Endothelial cell of umbilical vein (primary cell): ENCODE measurements around the gene DBNDD2. TPM values are rescaled to one million over a fixed set of nuclear protein-coding genes. Genes with fewer than 3 reads are reported as not detected.

ENCODE experiments used
- BruUV-seq: library from RNA; stranded (reverse); fragments of 400-500 nt; replicated peaks from 2 replicates; lab custom pipeline; 2021; lab: Mats Ljungman, UMichigan
- CTCF ChIA-PET: fragments of 300-600, 350-600 bp; sonication (Branson Sonifier 250); formaldehyde crosslinking; loops from one replicate; lab custom pipeline; 2021; ENCODE audit warnings: antibody characterized with exemption, inconsistent platforms; lab: Charles Lee
- POLR2A ChIA-PET: fragments of 300-600, 350-600 bp; sonication (Branson Sonifier 250); formaldehyde crosslinking; loops from one replicate; lab custom pipeline; 2021; ENCODE audit warnings: antibody characterized with exemption, inconsistent platforms; lab: Charles Lee
- DNase-seq: peaks from one replicate; pipeline ENCODE4 v3.0.0-alpha.2; 2011; ENCODE audit warnings: low read depth, low spot score
- FAIRE-seq: peaks from 2 replicates; lab custom pipeline; 2011; peaks lifted over from hg19 to GRCh38; lab: Jason Lieb, UNC
- H2AFZ ChIP-seq: 2 replicates; pipeline ENCODE4 v1.6.0; 2012; ENCODE audit warnings: low read depth, low read length, control low read depth, inconsistent platforms
- H3K27ac ChIP-seq: 2 replicates; pipeline ENCODE4 v1.5.1; 2011; ENCODE audit warnings: low read depth, mild to moderate bottlenecking, control low read depth, low read length, moderate library complexity; ENCODE audit not compliant: insufficient read depth
- H3K27me3 ChIP-seq, 2 experiments: 2 replicates each; pipeline versions ENCODE4 v1.6.0 to v1.6.1; 2011; ENCODE audit warnings: low read length in 2 of 2, mixed read lengths in 1 of 2; ENCODE audit not compliant: control insufficient read depth in 2 of 2, insufficient read depth in 2 of 2
- H3K36me3 ChIP-seq, 2 experiments: 2 replicates in 1 of 2; 3 replicates in 1 of 2; pipeline ENCODE4 v1.5.1; 2011; ENCODE audit warnings: low read length in 2 of 2, mild to moderate bottlenecking in 1 of 2, moderate library complexity in 1 of 2; ENCODE audit not compliant: control insufficient read depth in 2 of 2, insufficient read depth in 2 of 2; ENCODE audit errors: extremely low read depth in 1 of 2
- H3K4me1 ChIP-seq: 3 replicates; pipeline ENCODE4 v1.5.1; 2011; ENCODE audit warnings: mild to moderate bottlenecking, low read length; ENCODE audit not compliant: control insufficient read depth, insufficient read depth; ENCODE audit errors: extremely low read depth
- H3K4me2 ChIP-seq: 2 replicates; pipeline ENCODE4 v1.6.1; 2011; ENCODE audit warnings: low read length, control low read depth, mixed read lengths; ENCODE audit not compliant: insufficient read depth
- H3K4me3 ChIP-seq, 3 experiments: fragments of 200-600 bp in 1 of 3; sonication (generic), shearing (Covaris generic) in 1 of 3; replicated peaks in 1 of 3; 2 replicates each; pipeline ENCODE4 v1.5.1; 2011 to 2016; ENCODE audit warnings: control low read depth in 3 of 3, low read length in 3 of 3, mild to moderate bottlenecking in 2 of 3, inconsistent platforms in 1 of 3, low read depth in 1 of 3, moderate library complexity in 1 of 3; ENCODE audit not compliant: insufficient read depth in 1 of 3
- H3K79me2 ChIP-seq: 2 replicates; pipeline ENCODE4 v1.6.0; 2012; ENCODE audit warnings: low read length, inconsistent platforms; ENCODE audit not compliant: control insufficient read depth, insufficient read depth
- H3K9ac ChIP-seq: replicated peaks from 2 replicates; pipeline ENCODE3; 2011; ENCODE audit warnings: low read length, control low read depth; ENCODE audit not compliant: insufficient read depth; ENCODE audit errors: extremely low read depth
- H3K9me1 ChIP-seq: replicated peaks from 3 replicates; pipeline ENCODE4 v1.6.0; 2011; ENCODE audit warnings: mild to moderate bottlenecking, low read length; ENCODE audit not compliant: control insufficient read depth, insufficient read depth; ENCODE audit errors: extremely low read depth
- H3K9me3 ChIP-seq: replicated peaks from 2 replicates; pipeline ENCODE4 v1.5.1; 2012; ENCODE audit warnings: low read length, inconsistent platforms; ENCODE audit not compliant: control insufficient read depth, insufficient read depth
- H4K20me1 ChIP-seq: replicated peaks from 2 replicates; pipeline ENCODE3; 2011; ENCODE audit warnings: mild to moderate bottlenecking, low read length; ENCODE audit not compliant: control insufficient read depth, insufficient read depth; ENCODE audit errors: extremely low read depth
- EZH2 ChIP-seq: IDR thresholded peaks from 2 replicates; pipeline ENCODE4 v1.6.1; 2012; ENCODE audit warnings: borderline replicate concordance, low read depth, mild to moderate bottlenecking, moderate library complexity, low read length, inconsistent platforms; ENCODE audit not compliant: severe bottlenecking
- FOS ChIP-seq: IDR thresholded peaks from 2 replicates; pipeline ENCODE4 v1.6.1; 2011; ENCODE audit warnings: mild to moderate bottlenecking, low read length, moderate library complexity, borderline replicate concordance; ENCODE audit not compliant: insufficient read depth
- GATA2 ChIP-seq: IDR thresholded peaks from 2 replicates; pipeline ENCODE4 v1.7.0; 2011; ENCODE audit warnings: low read depth, mild to moderate bottlenecking, moderate library complexity, mixed read lengths, low read length; ENCODE audit not compliant: insufficient read length, insufficient read depth
- JUN ChIP-seq: IDR thresholded peaks from 2 replicates; pipeline ENCODE4 v1.6.1; 2011; ENCODE audit warnings: borderline replicate concordance, low read depth; ENCODE audit not compliant: insufficient read length, insufficient read depth
- MAX ChIP-seq: IDR thresholded peaks from 2 replicates; pipeline ENCODE4 v1.6.1; 2011; ENCODE audit not compliant: insufficient read depth, insufficient read length
- MYC ChIP-seq: IDR thresholded peaks from one replicate; pipeline ENCODE4 v1.6.1; 2011; ENCODE audit warnings: mild to moderate bottlenecking, low read depth, low read length
- POLR2A ChIP-seq: IDR thresholded peaks from 2 replicates; pipeline ENCODE4 v1.6.1; 2012; ENCODE audit warnings: low read depth, mild to moderate bottlenecking, control low read depth, low read length
- POLR2AphosphoS5 ChIP-seq: IDR thresholded peaks from 2 replicates; pipeline ENCODE4 v1.6.1; 2012; ENCODE audit warnings: low read depth, mild to moderate bottlenecking, control low read depth, low read length, moderate library complexity; ENCODE audit not compliant: insufficient read depth
- dilution Hi-C: fragments of 300-500 bp; cut with MboI; formaldehyde crosslinking; loops from one replicate; pipeline ENCODE4 v1.15.0; 2019; ENCODE audit warnings: low sequenced_read_pairs; ENCODE audit not compliant: extremely low pct_ligation_motif_present
- intact Hi-C: fragments of 100-400 bp; cut with micrococcal nuclease; formaldehyde crosslinking; loops from one replicate; pipeline ENCODE4 v1.10.0; 2022
- polyA plus RNA-seq, 4 experiments: library from polyadenylated mRNA; depleted of rRNA in 3 of 4; stranded (reverse) in 3 of 4; unstranded in 1 of 4; fragments of >200 nt; gene quantifications; 2 replicates each; pipeline versions ENCODE4 v1.2.1 to v1.2.3, GENCODE V29; 2011 to 2012; ENCODE audit warnings: missing spikeins in 1 of 4
- total RNA-seq: library from RNA; stranded (reverse); gene quantifications from 2 replicates; pipeline ENCODE4 v1.2.3, GENCODE V29; 2021
- TF ChIP-seq, protein P1 (sequence below), 2 donors: IDR thresholded peaks; 1 replicate in 1 of 2; 2 replicates in 1 of 2; pipeline ENCODE4 v1.5.1; 2011; ENCODE audit warnings: low read length in 2 of 2, mild to moderate bottlenecking in 2 of 2, moderate library complexity in 2 of 2, control low read depth in 1 of 2, inconsistent platforms in 1 of 2, low read depth in 1 of 2; ENCODE audit not compliant: insufficient read depth in 1 of 2; ENCODE audit errors: extremely low read depth in 1 of 2

The DBNDD2 gene
- total and polyA plus RNA-seq, 2 donors (not counting 3 experiments of a cell fraction or from before 2014, with no cell fraction given): 15.6 to 27.9 TPM

GRCh38 chr20:45366192-45366591, 41.9 kb upstream of the DBNDD2 start:
- Histone ChIP-seq H2AFZ (no peak overlapping the region), H3K4me3 (no peak overlapping the region), H3K9me1 (no peaks in the 10 kb centered on the region), H4K20me1 (no peaks in the 10 kb centered on the region), H3K36me3 (peaks cover 0 to 11% of the 10 kb centered on the region in 2 experiments), H3K9ac (no peak overlapping the region), H3K27me3 (no peaks in the 10 kb centered on the region), H3K9me3 (no peaks in the 10 kb centered on the region), H3K79me2 (peaks cover 12% of the 10 kb centered on the region), H3K4me2 (no peak overlapping the region), H3K4me1 (peaks cover 10% of the 10 kb centered on the region), H3K27ac (no peak overlapping the region)
- BruUV-seq: no TSS peak
- CTCF ChIA-PET: interaction anchor here (1.2 to 1.9 kb wide), 2 partner anchors 8 to 71 kb away, joined by 5 to 10 read pairs; no protein-coding TSS in a partner anchor
- DNase-seq: no peak
- dilution Hi-C loops: no loop called here
- intact Hi-C loops: no loop called here
- TF ChIP-seq JUN: no peak
- POLR2A ChIA-PET: no interaction called here
- FAIRE-seq: no peak

- dilution Hi-C loops (no loop called here), intact Hi-C loops (no loop called here)
- CTCF ChIA-PET: interaction anchor here (1.2 kb wide), 1 partner anchor 70 kb away, joined by 5 read pairs; no protein-coding TSS in a partner anchor
- Histone ChIP-seq H3K9me3 (no peaks in the 10 kb centered on the region), H3K4me2 (no peak overlapping the region), H3K9me1 (no peaks in the 10 kb centered on the region), H3K9ac (no peak overlapping the region), H3K79me2 (peaks cover 12% of the 10 kb centered on the region), H3K27me3 (no peaks in the 10 kb centered on the region), H3K36me3 (peaks cover 0 to 11% of the 10 kb centered on the region in 2 experiments), H4K20me1 (no peaks in the 10 kb centered on the region), H3K27ac (no peak overlapping the region), H3K4me3 (no peak overlapping the region), H2AFZ (no peak overlapping the region), H3K4me1 (peaks cover 10% of the 10 kb centered on the region)
- TF ChIP-seq FOS (no peak), GATA2 (no peak), EZH2 (no peak), MYC (no peak), MAX (no peak), POLR2A (no peak), POLR2AphosphoS5 (no peak), JUN (no peak)
- TF ChIP-seq, protein P1, sequence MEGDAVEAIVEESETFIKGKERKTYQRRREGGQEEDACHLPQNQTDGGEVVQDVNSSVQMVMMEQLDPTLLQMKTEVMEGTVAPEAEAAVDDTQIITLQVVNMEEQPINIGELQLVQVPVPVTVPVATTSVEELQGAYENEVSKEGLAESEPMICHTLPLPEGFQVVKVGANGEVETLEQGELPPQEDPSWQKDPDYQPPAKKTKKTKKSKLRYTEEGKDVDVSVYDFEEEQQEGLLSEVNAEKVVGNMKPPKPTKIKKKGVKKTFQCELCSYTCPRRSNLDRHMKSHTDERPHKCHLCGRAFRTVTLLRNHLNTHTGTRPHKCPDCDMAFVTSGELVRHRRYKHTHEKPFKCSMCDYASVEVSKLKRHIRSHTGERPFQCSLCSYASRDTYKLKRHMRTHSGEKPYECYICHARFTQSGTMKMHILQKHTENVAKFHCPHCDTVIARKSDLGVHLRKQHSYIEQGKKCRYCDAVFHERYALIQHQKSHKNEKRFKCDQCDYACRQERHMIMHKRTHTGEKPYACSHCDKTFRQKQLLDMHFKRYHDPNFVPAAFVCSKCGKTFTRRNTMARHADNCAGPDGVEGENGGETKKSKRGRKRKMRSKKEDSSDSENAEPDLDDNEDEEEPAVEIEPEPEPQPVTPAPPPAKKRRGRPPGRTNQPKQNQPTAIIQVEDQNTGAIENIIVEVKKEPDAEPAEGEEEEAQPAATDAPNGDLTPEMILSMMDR (IDR thresholded peaks at IDR 0.05; ENCODE audit: extremely low read depth in 1 of 2, insufficient read depth in 1 of 2, low read depth in 1 of 2, low read length in 2 of 2): no peak
- no peak for FAIRE-seq
- POLR2A ChIA-PET: no interaction called here
- BruUV-seq: no TSS peak
- no peak for DNase-seq
These were observed 41.5 kb upstream of the DBNDD2 start for GRCh38 chr20:45366631-45367030.
